Hepatocyte (in vitro differentiated cells): Measurements from ENCODE around the gene AMIGO1.

Experiments
- EZH2 ChIP-seq: fragments of 200-600 bp; sonication (generic); IDR thresholded peaks from 2 replicates; pipeline ENCODE4 v1.6.1; 2016; ENCODE audit warnings: antibody characterized with exemption, mild to moderate bottlenecking, borderline replicate concordance
- TF ChIP-seq, protein P1 (sequence below): fragments of 200-600 bp; sonication (generic); IDR thresholded peaks from 2 replicates; pipeline ENCODE4 v1.5.1; 2016; ENCODE audit warnings: antibody characterized with exemption, mild to moderate bottlenecking; ENCODE audit not compliant: poor library complexity

- TF ChIP-seq, protein P1, sequence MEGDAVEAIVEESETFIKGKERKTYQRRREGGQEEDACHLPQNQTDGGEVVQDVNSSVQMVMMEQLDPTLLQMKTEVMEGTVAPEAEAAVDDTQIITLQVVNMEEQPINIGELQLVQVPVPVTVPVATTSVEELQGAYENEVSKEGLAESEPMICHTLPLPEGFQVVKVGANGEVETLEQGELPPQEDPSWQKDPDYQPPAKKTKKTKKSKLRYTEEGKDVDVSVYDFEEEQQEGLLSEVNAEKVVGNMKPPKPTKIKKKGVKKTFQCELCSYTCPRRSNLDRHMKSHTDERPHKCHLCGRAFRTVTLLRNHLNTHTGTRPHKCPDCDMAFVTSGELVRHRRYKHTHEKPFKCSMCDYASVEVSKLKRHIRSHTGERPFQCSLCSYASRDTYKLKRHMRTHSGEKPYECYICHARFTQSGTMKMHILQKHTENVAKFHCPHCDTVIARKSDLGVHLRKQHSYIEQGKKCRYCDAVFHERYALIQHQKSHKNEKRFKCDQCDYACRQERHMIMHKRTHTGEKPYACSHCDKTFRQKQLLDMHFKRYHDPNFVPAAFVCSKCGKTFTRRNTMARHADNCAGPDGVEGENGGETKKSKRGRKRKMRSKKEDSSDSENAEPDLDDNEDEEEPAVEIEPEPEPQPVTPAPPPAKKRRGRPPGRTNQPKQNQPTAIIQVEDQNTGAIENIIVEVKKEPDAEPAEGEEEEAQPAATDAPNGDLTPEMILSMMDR: no peak
- no peak for TF ChIP-seq EZH2
Observed at GRCh38 chr1:109557520-109557919, 48.0 kb upstream of the AMIGO1 start.
